Middle frontal gyrus (tissue), 1 donor: ENCODE data around the gene PPP2CA.
A peak's percentile ranks its signal among the peaks of the same experiment; 100 is the strongest.

Source experiments
- DNase-seq: peaks from one replicate; pipeline ENCODE4 v3.0.0-alpha.2; 2015; ENCODE audit warnings: low spot score; ENCODE audit errors: extremely low spot score

Gene PPP2CA

DNA sequence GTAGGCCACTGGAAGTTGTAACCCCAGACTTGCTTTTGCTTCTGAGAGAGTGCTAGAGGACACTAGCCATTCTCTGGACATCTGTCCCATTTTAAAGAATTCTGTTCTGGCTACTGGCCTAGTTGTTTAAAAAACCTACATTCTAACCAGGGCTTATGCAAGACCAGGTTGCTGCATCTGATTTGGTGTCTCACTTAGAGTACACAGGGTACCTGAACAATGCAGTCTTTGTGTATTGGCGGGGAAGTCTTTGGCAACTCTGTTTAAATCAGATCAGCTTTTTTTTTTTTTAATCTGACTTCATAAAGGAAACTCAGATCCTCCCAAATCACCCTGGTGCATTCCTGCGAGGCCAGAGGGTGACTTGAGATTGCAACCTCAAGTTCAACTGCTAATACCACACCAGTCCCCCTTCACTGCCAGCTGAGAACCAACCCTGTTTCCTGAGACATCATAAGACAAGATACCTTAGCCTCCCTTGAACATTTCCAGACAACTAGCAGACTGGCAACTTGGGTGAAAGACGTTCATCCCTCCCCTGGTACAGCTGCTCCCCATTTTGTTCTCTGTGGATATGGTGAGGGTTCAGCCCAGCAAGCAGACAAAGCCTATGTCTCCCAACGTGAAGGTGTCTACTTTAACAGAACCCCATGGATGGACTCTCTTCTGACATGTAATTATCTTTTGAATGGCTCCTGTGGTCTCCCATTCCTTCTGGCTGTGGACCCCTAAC, 76.1 kb downstream of the PPP2CA start:
- DNase-seq = no peak

DNA sequence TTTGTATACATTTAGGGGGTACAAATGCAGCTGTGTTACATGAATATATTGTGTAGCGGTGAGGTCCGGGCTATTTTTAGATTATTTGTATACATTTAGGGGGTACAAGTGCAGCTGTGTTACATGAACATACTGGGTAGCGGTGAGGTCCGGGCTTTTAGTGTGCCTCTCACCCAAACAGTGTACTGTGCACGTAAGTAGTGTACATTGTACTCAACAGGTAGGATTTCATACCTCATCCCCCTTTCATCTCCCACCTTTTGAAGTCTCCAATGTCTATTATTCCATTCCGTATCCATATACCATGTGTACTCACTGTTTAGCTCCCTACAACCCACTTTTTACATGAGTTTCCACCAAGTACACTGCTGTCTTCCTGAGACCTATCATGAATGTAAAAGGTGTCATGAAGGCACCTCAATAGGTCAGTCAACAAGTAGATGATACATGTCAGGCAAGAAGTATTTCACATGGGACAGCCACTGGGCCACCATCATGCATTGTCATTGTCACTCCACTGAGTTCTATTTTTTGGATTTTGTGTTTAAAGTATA, 76.8 kb downstream of the PPP2CA start:
- DNase-seq = no peak

DNA sequence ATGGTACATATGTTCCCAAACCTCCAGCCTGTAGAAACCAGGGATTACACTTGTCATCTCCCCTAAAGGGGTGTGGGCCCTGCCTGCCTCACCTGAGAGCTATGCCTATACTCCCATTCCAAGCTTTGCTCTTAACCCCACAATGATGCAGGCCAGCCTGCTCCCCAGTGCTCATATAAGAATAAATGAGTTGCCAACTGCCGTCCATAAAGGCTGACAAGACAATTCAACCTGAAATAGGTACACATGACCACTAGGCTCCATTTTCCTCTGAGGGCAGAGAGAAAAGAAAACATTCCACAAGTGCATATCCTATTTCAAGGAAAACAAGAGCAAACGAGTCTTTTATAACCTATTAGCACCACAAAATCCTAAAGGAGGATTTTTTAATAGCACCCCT, 77.6 kb downstream of the PPP2CA start:
- no peak for DNase-seq

DNA sequence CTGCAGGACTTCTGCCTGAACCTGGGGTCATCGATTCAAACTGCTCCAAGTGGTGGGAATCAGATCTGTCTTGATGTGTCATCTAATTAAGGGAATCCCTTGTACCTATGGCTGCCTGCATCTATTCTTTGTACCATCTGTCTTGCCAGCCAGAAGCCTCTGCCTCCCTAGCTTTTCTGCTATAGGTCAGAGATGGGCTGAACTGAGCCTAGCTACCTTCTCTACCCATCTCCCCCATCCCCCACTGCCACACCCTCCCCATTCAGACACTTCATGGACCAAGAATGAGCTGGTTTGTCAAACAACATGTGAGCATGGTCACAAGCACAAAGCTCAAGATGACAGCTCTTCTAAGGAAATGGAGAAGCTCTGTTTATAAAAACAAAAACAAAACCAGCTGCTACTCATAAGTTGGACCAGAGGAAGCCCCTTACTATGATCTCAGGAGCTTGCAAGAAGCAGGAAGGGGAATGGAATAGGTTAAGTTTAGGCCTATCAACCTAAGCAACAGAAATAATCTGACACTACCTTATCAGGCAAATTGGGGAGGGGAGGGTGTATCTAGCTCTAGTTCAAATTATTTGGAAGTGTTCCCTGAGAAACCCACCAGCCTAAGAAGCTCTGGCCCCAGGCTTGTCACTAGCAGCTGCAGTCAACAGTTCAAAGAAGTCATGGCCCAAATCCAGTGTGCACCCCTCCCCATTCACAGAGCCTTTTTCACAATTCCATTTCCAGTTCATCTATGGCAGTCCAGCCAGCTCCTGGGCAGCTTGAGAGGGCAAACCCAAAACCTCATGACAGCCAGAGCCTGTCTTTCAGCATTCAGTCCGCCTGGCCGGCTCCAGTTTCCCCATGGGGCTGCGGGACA, 79.0 kb downstream of the PPP2CA start:
- no peak for DNase-seq

DNA sequence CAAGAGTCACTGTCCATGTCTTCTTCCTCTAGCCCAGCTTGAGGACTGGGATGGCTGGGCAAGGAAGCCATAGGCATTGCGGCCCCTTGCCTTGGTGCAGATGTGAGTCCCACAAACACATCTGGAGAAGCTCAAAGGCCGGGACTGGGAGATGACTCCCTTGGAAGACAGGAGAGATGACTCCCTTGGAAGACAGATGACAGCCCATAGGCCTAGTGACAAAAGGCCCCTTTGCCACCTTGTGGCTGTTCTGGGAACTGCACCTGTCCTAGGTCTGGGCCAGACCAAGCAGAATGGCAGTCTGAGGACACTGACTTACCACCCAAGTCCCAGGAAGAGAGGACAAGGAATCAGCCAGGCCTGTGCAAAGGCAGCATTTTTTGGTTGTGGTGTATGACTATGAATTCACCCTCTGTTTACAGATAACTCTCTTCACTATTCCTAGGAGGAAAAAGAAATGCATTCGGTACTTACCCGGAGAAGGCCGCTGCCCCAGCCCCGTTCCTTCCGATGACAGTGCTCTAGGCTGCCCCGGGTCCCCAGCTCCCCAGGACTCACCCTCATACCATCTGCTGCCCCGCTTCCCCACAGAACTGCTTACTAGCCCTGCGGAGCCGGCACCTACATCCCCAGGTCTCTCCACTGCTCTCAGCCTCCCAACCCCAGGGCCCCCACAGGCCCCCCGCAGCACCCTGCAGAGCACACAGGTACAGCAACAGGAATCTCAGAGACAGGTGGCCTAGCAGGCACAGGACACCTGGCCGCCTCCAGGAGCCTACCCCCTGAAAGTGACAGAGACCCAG, 79.9 kb downstream of the PPP2CA start:
- DNase-seq = peak; percentile 68

DNA sequence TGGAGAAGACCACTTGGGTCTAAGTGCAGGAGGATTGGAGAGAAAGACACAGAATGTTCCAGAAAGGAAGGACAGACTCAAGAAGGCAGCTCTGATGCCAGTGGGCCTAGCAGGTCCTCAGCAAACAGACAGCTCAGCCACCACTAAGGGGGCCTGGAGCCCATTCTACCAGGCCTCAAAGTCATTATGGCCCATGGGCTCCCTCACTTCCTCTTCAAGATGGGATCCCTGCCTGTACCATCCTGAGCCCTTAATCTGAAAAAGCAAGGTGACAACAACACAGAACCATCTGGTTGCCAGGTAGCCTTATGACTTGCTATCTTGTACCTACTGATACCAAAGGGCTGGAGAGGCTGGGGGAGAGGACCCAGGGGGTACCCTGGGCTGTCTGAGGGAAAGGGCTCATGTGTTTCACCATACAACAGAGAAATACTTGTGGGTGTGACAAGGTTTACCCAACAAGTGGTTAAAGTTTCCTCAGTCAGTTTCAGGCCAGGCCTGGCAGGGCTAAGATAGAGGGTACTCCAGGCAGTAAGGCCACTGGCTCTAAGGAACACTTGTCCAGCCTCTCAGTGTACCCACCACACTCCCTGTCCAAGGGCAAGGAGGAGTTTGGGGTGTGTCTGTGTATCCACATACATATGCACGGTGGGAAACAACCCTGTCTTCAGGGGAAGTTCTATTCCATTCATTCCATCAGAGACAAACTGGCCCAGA, 80.7 kb downstream of the PPP2CA start:
- DNase-seq = no peak
